ENCODE data around the gene TNFSF15.

DNA sequence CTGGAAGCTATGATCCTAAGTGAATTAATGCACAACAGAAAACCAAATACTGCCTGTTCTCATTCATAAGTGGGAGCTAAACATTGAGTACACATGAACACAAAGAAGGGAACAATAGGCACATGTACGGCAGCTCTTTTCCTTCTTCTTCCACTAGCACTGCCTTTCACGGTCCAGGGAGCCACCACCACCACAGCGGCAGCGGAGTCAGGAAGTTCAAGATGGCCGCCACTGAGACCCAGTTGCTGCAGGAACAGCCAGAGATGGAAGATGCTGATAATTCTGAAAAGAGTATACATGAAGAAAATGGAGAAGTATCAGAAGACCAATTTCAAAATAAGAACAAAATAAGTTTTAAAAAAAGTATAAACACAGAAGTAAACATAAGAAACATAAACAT is 39.5 kb upstream of the TNFSF15 start:
- no peak for TF ChIP-seq CTCF (IDR thresholded peaks at IDR 0.05)
- TF ChIP-seq EZH2 (IDR thresholded peaks at IDR 0.05): no peak
- TF ChIP-seq EZH2phosphoT487 (IDR thresholded peaks at IDR 0.05): no peak

Measured in neural progenitor cell (in vitro differentiated cells).